Measurements from ENCODE around the gene RBM8A.
"Not testable (repeated sequence)": the region's sequence is repeated elsewhere in the genome, so short reads cannot be mapped to it uniquely, and the experiment has no call there.

Gene RBM8A

DNA sequence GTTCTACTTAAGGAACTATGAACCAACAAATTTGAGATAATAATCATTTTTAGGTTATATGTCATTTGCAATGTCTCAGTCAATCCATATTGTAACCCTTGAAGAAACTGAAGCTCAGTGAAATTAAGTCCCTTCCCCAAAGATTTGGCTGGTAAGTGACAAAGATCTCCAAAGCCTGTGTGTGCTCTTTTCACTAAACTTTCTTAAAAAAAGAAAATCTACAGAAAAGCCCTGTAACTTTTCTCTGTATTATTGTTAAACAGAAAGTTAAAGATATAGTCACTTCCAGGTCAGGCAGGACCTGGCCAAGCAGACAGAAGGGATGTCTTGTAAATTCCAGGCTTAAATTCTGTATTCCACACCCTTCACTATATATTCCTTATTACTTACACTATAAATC lies 29.1 kb upstream of the RBM8A start:
- no peak for DNase-seq

- no peak for DNase-seq
Observed at GRCh38 chr1:145955436-145955835, 28.2 kb upstream of the RBM8A start.

- DNase-seq: no peak
Observed at GRCh38 chr1:145953861-145954260, 26.6 kb upstream of the RBM8A start.

- no peak for DNase-seq
Observed at GRCh38 chr1:145952903-145953302, 25.6 kb upstream of the RBM8A start.

DNA sequence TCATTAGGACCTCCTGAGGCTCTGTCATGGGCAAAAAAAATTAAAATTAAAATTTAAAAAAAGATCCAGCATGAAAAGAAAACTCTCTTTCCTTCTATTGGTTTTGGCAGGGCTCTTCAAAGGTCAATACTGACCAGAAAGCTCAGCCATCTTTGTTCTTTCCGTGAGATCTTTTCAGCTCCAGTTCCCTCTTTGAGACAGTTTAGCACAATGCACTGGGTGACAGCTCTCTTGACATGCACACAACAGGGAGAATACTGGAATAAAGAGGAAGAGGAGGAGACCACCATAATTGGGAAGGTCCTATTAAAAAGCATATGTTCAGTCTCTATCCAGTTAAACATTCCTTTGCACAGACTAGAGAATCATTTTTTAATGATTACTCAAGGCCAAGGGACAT lies 24.2 kb upstream of the RBM8A start:
- no peak for DNase-seq

GRCh38 chr1:145949219-145949618 lies 21.9 kb upstream of the RBM8A start:
- no peak for DNase-seq

GRCh38 chr1:145947551-145947950 lies 20.3 kb upstream of the RBM8A start:
- no peak for DNase-seq

DNA sequence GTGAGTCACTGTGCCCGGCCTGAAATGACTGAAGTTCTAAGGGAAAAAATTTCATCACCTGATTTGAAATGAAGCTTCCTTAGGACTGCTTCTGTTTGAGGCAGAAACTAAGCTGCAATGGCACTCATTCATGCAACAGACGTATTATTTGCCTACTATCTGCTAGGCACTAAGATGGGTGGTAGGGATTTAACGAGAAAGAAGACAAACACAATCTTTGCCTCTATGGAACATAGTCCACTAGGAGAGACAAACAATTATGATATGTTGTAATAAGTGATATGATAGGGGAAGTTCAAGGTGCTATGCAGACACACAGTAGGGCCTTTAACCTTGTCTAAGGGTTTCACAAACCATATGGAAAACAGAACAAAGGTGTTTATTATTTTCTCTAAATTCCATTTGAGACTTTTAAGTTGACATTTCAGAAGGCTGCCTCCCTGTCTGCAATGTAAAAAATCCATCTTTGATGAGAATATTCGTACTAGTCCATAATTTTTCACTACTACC lies 19.2 kb upstream of the RBM8A start:
- no peak for DNase-seq

GRCh38 chr1:145944532-145944931 lies 17.2 kb upstream of the RBM8A start:
- DNase-seq: no peak

- DNase-seq: no peak
Observed at GRCh38 chr1:145942871-145943270, 15.6 kb upstream of the RBM8A start.

- DNase-seq: no peak
Observed at GRCh38 chr1:145942405-145942804, 15.1 kb upstream of the RBM8A start.

GRCh38 chr1:145937436-145937835 lies 10.2 kb upstream of the RBM8A start:
- DNase-seq: no peak

DNA sequence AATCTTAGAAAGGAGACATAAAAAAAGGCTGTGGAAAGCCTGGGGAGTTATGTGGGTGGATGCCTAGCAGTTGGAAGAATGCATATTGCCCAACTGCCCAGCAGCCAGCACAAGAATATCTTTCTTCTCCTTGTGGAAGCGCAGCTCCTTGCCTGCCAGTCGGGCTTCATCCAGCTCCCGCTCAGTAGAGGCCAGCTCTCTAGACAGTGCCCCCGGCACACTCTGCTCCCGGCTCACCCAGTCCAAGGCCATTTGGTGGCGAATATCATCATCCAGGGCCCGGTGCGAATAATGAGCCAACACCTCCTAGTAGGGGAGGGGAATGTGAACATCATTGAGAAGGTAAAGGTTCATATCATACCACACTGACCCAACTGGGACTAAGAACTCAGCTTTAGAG lies 9.0 kb upstream of the RBM8A start:
- no peak for DNase-seq

DNA sequence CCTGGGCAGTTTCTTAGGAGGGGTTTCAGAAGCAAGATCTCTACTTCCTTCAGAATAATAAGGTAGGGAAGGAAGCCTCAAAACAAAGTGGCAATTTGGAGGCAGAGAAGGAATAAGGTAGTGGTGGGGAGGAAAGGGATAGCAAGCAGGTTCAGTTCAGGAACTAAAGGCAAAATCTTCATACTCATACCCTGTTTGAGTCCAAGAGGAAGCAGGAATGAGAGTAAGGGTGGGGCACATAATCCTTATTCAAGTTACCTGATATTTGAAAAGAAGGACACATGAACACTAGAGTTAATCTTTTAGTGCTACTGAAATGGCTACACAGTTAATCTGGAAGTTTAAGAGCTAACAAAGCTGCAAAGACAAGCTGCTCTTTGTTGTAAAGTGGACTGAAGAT lies 8.4 kb upstream of the RBM8A start:
- DNase-seq: no peak

DNA sequence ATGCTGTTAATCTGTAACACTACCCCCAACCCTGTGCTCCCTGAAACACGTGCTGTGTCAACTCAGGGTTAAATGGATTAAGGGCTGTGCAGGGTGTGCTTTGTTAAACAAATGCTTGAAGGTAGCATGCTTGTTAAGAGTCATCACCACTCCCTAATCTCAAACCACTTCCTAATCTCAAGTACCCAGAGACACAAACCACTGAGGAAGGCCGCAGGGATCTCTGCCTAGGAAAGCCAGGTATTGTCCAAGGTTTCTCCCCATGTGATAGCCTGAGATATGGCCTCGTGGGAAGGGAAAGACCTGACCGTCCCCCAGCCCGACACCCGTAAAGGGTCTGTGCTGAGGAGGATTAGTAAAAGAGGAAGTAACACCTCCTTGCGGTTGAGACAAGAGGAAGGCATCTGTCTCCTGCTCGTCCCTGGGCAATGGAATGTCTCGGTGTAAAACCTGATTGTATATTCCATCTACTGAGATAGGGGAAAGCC lies 5.3 kb upstream of the RBM8A start:
- not testable (repeated sequence) for DNase-seq

GRCh38 chr1:145927916-145928643 lies 796 bp upstream of the RBM8A start:
- DNase-seq: no peak

DNA sequence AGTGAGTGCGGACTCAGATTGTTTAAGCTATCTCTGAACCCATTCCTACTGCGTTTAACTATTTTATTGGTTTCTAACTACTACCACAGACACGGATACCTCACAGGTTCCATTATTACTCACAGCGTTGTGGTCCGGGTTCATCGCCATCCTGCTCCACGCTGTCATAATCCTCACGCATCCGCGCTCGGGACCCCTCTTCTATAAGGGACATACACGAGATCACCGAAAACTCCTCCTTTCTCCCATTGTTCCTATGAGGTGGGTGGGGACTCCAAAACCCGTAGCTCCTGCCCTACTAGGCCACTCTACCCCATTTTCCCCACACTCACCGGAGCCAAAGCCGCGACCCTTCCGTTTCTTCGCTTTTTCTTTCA lies 610 bp downstream of the RBM8A start:
- no peak for DNase-seq

DNA sequence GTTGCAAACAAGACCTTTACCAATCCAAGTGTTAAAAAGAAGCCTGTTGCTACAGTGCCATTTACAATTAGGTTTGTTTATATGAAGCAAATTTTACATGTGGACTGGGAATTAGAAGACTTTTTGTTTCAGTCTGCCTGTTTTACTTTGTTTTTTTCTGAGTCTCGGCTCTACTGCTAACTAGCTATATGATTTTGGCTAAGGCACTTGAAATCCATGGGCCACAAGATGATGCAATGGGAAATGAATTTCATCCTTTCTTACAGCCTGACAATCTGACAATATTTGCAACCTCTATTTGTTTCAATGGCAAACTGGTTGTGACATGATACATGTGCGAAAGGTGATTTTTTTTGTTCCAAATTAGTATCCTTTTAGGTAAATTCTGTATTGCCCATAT lies 5.0 kb downstream of the RBM8A start:
- DNase-seq: no peak

DNA sequence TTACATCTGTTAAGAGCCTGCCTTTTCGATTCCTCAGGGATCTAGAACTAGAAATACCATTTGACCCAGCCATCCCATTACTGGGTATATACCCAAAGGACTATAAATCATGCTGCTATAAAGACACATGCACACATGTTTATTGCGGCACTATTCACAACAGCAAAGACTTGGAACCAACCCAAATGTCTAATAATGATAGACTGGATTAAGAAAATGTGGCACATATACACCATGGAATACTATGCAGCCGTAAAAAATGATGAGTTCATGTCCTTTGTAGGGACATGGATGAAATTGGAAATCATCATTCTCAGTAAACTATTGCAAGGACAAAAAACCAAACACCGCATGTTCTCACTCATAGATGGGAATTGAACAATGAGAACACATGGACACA lies 7.0 kb downstream of the RBM8A start:
- DNase-seq: not testable (repeated sequence)

- DNase-seq: peak; percentile 23 to 60
Observed at GRCh38 chr1:145918992-145919939, 8.0 kb downstream of the RBM8A start.

DNA sequence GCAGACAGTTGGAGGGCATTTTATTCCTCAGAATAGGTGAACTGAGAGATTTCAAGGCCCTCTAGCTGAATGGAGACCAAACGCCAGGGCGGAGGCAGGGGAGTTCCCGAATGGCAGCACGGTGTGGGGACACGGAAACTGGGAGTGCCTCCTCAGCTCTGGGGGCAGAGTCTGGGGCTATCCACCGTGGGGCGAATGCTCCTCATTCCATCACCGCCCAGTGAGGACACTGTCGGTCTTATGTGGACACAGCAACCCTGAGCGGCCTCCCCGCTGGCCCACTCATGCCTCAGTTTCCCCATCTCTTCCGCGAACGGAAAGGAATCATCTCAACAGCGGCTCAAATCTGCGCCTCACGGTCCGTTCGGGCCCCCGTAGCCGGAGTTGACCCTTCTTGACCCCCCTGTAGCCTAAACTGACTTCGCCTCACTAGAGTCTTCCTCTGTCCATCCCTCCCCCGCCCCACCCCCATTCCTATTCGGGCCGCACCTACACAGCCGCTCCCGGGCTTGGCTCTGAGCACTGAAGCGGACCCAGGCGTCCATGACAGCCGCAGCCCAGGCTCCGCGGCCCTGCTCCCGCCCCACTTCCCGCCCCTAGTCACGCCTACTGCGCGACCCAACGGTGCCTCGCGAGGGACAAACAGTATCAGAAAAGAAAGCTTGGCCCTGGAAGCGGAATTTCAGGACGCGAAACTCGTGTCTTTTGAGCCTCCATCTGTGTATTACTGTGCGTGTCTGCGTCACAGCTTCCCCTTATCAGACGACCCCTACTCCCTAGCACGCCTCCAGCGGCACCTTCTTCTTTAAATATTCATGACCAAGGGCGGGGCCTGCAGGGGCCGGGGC lies 8.9 kb downstream of the RBM8A start, which contains the start of gene PEX11B:
TSS of gene PEX11B (minus strand) at position 574 of the 848 bp plus-strand sequence. CDS start at position 545, 29 bp downstream.
- DNase-seq: peak; percentile 89 to 99

GRCh38 chr1:145917595-145917994 lies 9.7 kb downstream of the RBM8A start:
- no peak for DNase-seq

DNA sequence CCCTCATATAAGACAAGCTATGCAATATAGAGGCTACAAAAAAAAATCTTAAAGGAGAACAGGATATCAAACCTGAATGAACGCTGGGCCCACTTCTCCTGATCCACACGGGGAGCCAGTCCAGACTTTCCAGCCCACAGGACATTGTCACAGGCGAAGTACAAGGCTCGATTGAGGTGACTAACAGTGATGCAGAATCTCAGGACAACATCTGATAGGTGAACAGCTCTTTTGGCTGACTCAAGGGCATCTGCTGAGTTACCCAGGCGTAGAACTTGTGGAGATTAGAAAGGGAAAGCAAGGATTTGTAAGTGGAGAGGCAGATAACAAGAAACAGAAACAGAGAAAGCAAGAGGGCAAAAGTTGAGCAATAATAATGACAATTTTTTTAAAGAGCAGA lies 10.5 kb downstream of the RBM8A start:
- DNase-seq: no peak

Measured in NCI-H526 (cell line).